GM19025 (cell line): ENCODE data around the gene MRGPRF.
"Not testable (repeated sequence)": the region's sequence is repeated elsewhere in the genome, so short reads cannot be mapped to it uniquely, and the experiment has no call there.

Experiments used
- ATAC-seq: cut with Tn5 transposase; IDR thresholded peaks from one replicate; pipeline ENCODE4 v1.9.1; 2021; ENCODE audit warnings: mild to moderate bottlenecking, low read depth, moderate library complexity; ENCODE audit not compliant: unreplicated experiment

Gene MRGPRF

GRCh38 chr11:69004411-69005182, 8.4 kb downstream of the MRGPRF start:
- no peak for ATAC-seq

GRCh38 chr11:69003866-69004367, 9.1 kb downstream of the MRGPRF start:
- no peak for ATAC-seq

- ATAC-seq = no peak
Observed at GRCh38 chr11:69003301-69003865, 9.7 kb downstream of the MRGPRF start.

GRCh38 chr11:69002570-69003231, 10.3 kb downstream of the MRGPRF start:
- no peak for ATAC-seq

- no peak for ATAC-seq
Observed at GRCh38 chr11:69002110-69002569, 10.9 kb downstream of the MRGPRF start.

GRCh38 chr11:69001243-69002081, 11.6 kb downstream of the MRGPRF start:
- ATAC-seq = no peak

- no peak for ATAC-seq
Observed at GRCh38 chr11:69000831-69001242, 12.2 kb downstream of the MRGPRF start.

- ATAC-seq = no peak
Observed at GRCh38 chr11:69000391-69000790, 12.7 kb downstream of the MRGPRF start.

GRCh38 chr11:68999748-69000355, 13.2 kb downstream of the MRGPRF start:
- not testable (repeated sequence) for ATAC-seq

- no peak for ATAC-seq
Observed at GRCh38 chr11:68999093-68999747, 13.8 kb downstream of the MRGPRF start.

- ATAC-seq = no peak
Observed at GRCh38 chr11:68998390-68998911, 14.6 kb downstream of the MRGPRF start.

- no peak for ATAC-seq
Observed at GRCh38 chr11:68997995-68998348, 15.1 kb downstream of the MRGPRF start.

GRCh38 chr11:68997124-68997994, 15.7 kb downstream of the MRGPRF start:
- ATAC-seq = no peak

GRCh38 chr11:68996376-68997123, 16.5 kb downstream of the MRGPRF start:
- no peak for ATAC-seq

- no peak for ATAC-seq
Observed at GRCh38 chr11:68994894-68995285, 18.2 kb downstream of the MRGPRF start.

- ATAC-seq = no peak
Observed at GRCh38 chr11:68994161-68994893, 18.7 kb downstream of the MRGPRF start.

- ATAC-seq = no peak
Observed at GRCh38 chr11:68993546-68993945, 19.5 kb downstream of the MRGPRF start.
